OCI-LY7 (cell line): ENCODE measurements around the gene HAUS2.

Experiments
- EZH2phosphoT487 ChIP-seq: fragments of 200-600 bp; sonication (generic); IDR thresholded peaks from 2 replicates; pipeline ENCODE4 v1.6.1; 2018; ENCODE audit warnings: low read depth, borderline replicate concordance, mild to moderate bottlenecking, mixed run types, antibody characterized with exemption, low read length, moderate library complexity, mixed read lengths
- TF ChIP-seq, protein P1 (sequence below): fragments of 200-600 bp; sonication (generic); conservative IDR thresholded peaks from 2 replicates; pipeline ENCODE4 v1.5.1; 2014; ENCODE audit warnings: mild to moderate bottlenecking, antibody characterized with exemption, low read length, moderate library complexity, mixed read lengths

DNA sequence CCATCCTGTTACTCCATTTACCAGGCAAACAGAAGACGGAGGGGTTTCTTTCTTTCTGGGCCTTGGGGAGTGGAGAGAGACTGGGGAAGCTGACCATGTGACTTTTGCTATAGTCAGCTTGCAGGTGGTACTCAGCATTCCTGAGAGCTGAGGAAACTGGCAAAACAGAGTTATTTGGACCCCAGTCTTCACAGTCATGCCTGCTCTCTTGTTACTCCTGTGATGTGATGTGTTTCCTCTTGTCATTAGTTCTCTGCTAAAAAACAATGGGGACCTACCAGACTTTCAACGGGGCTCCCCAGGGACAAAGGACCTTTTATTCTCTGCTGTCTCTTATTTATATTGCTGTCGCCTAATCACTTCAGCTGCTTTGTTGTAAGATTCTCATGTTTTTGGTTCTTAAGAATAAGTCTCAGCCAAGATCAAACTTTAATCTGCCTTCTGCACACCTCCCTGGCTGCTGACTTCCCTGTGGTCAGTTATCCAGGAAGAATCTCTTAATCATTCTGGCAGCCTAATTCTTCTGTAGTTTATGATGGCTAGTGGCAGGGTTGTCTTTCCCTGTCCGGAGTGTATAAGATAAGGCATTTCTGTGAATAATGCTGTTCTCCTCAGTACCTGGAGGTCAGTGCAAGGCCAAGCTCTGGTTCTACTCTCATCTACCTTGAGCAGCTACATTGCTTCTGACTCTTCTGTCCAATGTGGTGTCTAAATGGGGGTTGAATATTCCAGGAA lies 35.6 kb downstream of the HAUS2 start:
- TF ChIP-seq, protein P1, sequence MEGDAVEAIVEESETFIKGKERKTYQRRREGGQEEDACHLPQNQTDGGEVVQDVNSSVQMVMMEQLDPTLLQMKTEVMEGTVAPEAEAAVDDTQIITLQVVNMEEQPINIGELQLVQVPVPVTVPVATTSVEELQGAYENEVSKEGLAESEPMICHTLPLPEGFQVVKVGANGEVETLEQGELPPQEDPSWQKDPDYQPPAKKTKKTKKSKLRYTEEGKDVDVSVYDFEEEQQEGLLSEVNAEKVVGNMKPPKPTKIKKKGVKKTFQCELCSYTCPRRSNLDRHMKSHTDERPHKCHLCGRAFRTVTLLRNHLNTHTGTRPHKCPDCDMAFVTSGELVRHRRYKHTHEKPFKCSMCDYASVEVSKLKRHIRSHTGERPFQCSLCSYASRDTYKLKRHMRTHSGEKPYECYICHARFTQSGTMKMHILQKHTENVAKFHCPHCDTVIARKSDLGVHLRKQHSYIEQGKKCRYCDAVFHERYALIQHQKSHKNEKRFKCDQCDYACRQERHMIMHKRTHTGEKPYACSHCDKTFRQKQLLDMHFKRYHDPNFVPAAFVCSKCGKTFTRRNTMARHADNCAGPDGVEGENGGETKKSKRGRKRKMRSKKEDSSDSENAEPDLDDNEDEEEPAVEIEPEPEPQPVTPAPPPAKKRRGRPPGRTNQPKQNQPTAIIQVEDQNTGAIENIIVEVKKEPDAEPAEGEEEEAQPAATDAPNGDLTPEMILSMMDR: no peak
- no peak for TF ChIP-seq EZH2phosphoT487
